Epithelial cell of proximal tubule (primary cell): ENCODE results near the gene ASRGL1. TPM values are rescaled to one million over a fixed set of nuclear protein-coding genes. Genes with fewer than 3 reads are reported as not detected.

ENCODE experiments used
- DNase-seq: peaks from one replicate; pipeline ENCODE4 v3.0.0-alpha.2; 2011; ENCODE audit warnings: low read depth
- H3K4me3 ChIP-seq: 2 replicates; pipeline ENCODE4 v1.5.1; 2011; ENCODE audit warnings: low read depth, mild to moderate bottlenecking, low read length
- CTCF ChIP-seq: conservative IDR thresholded peaks from 2 replicates; pipeline ENCODE4 v1.5.1; 2012; ENCODE audit warnings: low read depth, mild to moderate bottlenecking, low read length
- total RNA-seq: library from RNA; depleted of rRNA; stranded (reverse); fragments of >200 nt; gene quantifications from 2 replicates; pipeline ENCODE4 v1.2.3, GENCODE V29; 2015

The ASRGL1 gene
- total RNA-seq, 1 donor from 2014 or later, result 19.7 TPM

- DNase-seq, result no peak
- no peak overlapping the region for H3K4me3 ChIP-seq
- TF ChIP-seq CTCF, result no peak
Measured at GRCh38 chr11:62418136-62418535, 80.9 kb downstream of the ASRGL1 start.

- TF ChIP-seq CTCF, result no peak
- DNase-seq, result no peak
- no peak within 1 kb of the TSS for H3K4me3 ChIP-seq
Measured at GRCh38 chr11:62418733-62419132, 81.5 kb downstream of the ASRGL1 start, which contains the start of gene SCGB1A1. Gene SCGB1A1 (plus strand): TSS chr11:62419033. CDS start chr11:62419096, 63 bp downstream.

- no peak for TF ChIP-seq CTCF
- no peak for DNase-seq
- H3K4me3 ChIP-seq, result no peak overlapping the region
Measured at GRCh38 chr11:62419314-62419929, 82.2 kb downstream of the ASRGL1 start.

- no peak overlapping the region for H3K4me3 ChIP-seq
- no peak for DNase-seq
- TF ChIP-seq CTCF, result no peak
Measured at GRCh38 chr11:62419943-62420342, 82.7 kb downstream of the ASRGL1 start.

- DNase-seq, result no peak
- no peak for TF ChIP-seq CTCF
- H3K4me3 ChIP-seq, result no peak overlapping the region
Measured at GRCh38 chr11:62420882-62421281, 83.6 kb downstream of the ASRGL1 start.

- no peak overlapping the region for H3K4me3 ChIP-seq
Measured at GRCh38 chr11:62421996-62422395, 84.7 kb downstream of the ASRGL1 start.

More at GRCh38 chr11:62421996-62422395, 84.7 kb downstream of the ASRGL1 start:
- DNase-seq, result no peak
- no peak for TF ChIP-seq CTCF
